GM04503 (cell line): Measurements from ENCODE around the gene LHX3.

Experiments used
- DNase-seq: peaks from one replicate; pipeline ENCODE4 v3.0.0-alpha.2; 2012; ENCODE audit warnings: low read depth

LHX3 gene

GRCh38 chr9:136204838-136205706 lies at the start of gene LHX3:
Gene LHX3, minus strand, starts transcription at chr9:136205128. Its CDS starts 116 bp downstream, at chr9:136205012.
- DNase-seq: no peak

GRCh38 chr9:136253246-136254130 lies 48.6 kb upstream of the LHX3 start:
- no peak for DNase-seq

- no peak for DNase-seq
Measured at GRCh38 chr9:136252846-136253245, 47.9 kb upstream of the LHX3 start.

- DNase-seq: no peak
Measured at GRCh38 chr9:136252281-136252680, 47.4 kb upstream of the LHX3 start.

- DNase-seq: no peak
Measured at GRCh38 chr9:136251264-136252115, 46.6 kb upstream of the LHX3 start.

GRCh38 chr9:136250676-136251075 lies 45.7 kb upstream of the LHX3 start:
- no peak for DNase-seq

GRCh38 chr9:136249877-136250559 lies 45.1 kb upstream of the LHX3 start:
- no peak for DNase-seq

- DNase-seq: no peak
Measured at GRCh38 chr9:136248951-136249876, 44.3 kb upstream of the LHX3 start.

- no peak for DNase-seq
Measured at GRCh38 chr9:136247947-136248637, 43.2 kb upstream of the LHX3 start.

- no peak for DNase-seq
Measured at GRCh38 chr9:136247551-136247916, 42.6 kb upstream of the LHX3 start.

- DNase-seq: no peak
Measured at GRCh38 chr9:136246849-136247550, 42.1 kb upstream of the LHX3 start.

GRCh38 chr9:136245219-136246150 lies 40.6 kb upstream of the LHX3 start, which contains the start of gene QSOX2:
Gene QSOX2, minus strand, starts transcription at chr9:136245812. Its CDS starts 9 bp downstream, at chr9:136245803.
- DNase-seq: no peak

GRCh38 chr9:136244969-136245218 lies 40.0 kb upstream of the LHX3 start:
- no peak for DNase-seq

GRCh38 chr9:136244122-136244968 lies 39.4 kb upstream of the LHX3 start:
- no peak for DNase-seq

- no peak for DNase-seq
Measured at GRCh38 chr9:136243631-136244030, 38.7 kb upstream of the LHX3 start.

- DNase-seq: no peak
Measured at GRCh38 chr9:136242918-136243525, 38.1 kb upstream of the LHX3 start.

GRCh38 chr9:136242248-136242647 lies 37.3 kb upstream of the LHX3 start:
- DNase-seq: no peak
